WTC11 (cell line): ENCODE data around the gene RPS6KB2. TPM values are rescaled to one million over a fixed set of nuclear protein-coding genes. Genes with fewer than 3 reads are reported as not detected.

Experiments
- ATF1 ChIP-seq: sonication (generic); formaldehyde crosslinking; IDR thresholded peaks from 2 replicates; pipeline ENCODE4 v1.8.1; 2023; ENCODE audit warnings: mild to moderate bottlenecking, moderate library complexity, missing genetic modification reagents
- ATF2 ChIP-seq: sonication (generic); formaldehyde crosslinking; IDR thresholded peaks from 2 replicates; pipeline ENCODE4 v1.8.1; 2022; ENCODE audit warnings: low read depth, missing genetic modification reagents, borderline replicate concordance
- E2F5 ChIP-seq: sonication (generic); formaldehyde crosslinking; IDR thresholded peaks from 2 replicates; pipeline ENCODE4 v1.8.1; 2022; ENCODE audit warnings: mild to moderate bottlenecking, moderate library complexity, missing genetic modification reagents
- EMX1 ChIP-seq: fragments of 250-450 bp; sonication (Bioruptor Pico); IDR thresholded peaks from 2 replicates; pipeline ENCODE4 v1.8.0; 2021; ENCODE audit warnings: mild to moderate bottlenecking
- ESRRA ChIP-seq: sonication (generic); formaldehyde crosslinking; IDR thresholded peaks from 2 replicates; pipeline ENCODE4 v1.8.1; 2022; ENCODE audit warnings: mild to moderate bottlenecking, missing genetic modification reagents, borderline replicate concordance
- FOXK1 ChIP-seq: sonication (generic); formaldehyde crosslinking; IDR thresholded peaks from 2 replicates; pipeline ENCODE4 v1.8.0; 2022; ENCODE audit warnings: mild to moderate bottlenecking, moderate library complexity, missing genetic modification reagents
- FOXP4 ChIP-seq: sonication (generic); formaldehyde crosslinking; IDR thresholded peaks from 2 replicates; pipeline ENCODE4 v1.8.0; 2022; ENCODE audit warnings: mild to moderate bottlenecking, missing genetic modification reagents
- GTF2I ChIP-seq: fragments of 250-450 bp; sonication (Bioruptor Pico); conservative IDR thresholded peaks from 2 replicates; pipeline ENCODE4 v1.4.0; 2021; ENCODE audit warnings: mild to moderate bottlenecking
- IRF1 ChIP-seq: sonication (generic); formaldehyde crosslinking; IDR thresholded peaks from 2 replicates; pipeline ENCODE4 v1.8.0; 2023; ENCODE audit warnings: missing genetic modification reagents
- NR1H2 ChIP-seq: sonication (generic); formaldehyde crosslinking; IDR thresholded peaks from 2 replicates; pipeline ENCODE4 v1.9.0; 2021; ENCODE audit warnings: mild to moderate bottlenecking, moderate library complexity, missing genetic modification reagents
- OVOL2 ChIP-seq: fragments of 250-450 bp; sonication (Bioruptor Pico); IDR thresholded peaks from 2 replicates; pipeline ENCODE4 v1.9.0; 2021; ENCODE audit warnings: mild to moderate bottlenecking, borderline replicate concordance
- RELA ChIP-seq: sonication (generic); formaldehyde crosslinking; IDR thresholded peaks from 2 replicates; pipeline ENCODE4 v1.8.1; 2022; ENCODE audit warnings: missing genetic modification reagents, mild to moderate bottlenecking, borderline replicate concordance
- SP1 ChIP-seq: sonication (generic); formaldehyde crosslinking; conservative IDR thresholded peaks from 2 replicates; pipeline ENCODE4 v1.8.1; 2022; ENCODE audit warnings: missing genetic modification reagents
- TEAD1 ChIP-seq: sonication (generic); formaldehyde crosslinking; IDR thresholded peaks from 2 replicates; pipeline ENCODE4 v1.8.0; 2022; ENCODE audit warnings: mild to moderate bottlenecking, missing genetic modification reagents
- TP53 ChIP-seq: sonication (generic); formaldehyde crosslinking; IDR thresholded peaks from 2 replicates; pipeline ENCODE4 v1.8.1; 2023; ENCODE audit warnings: mild to moderate bottlenecking, missing genetic modification reagents
- USF2 ChIP-seq: sonication (generic); formaldehyde crosslinking; IDR thresholded peaks from 2 replicates; pipeline ENCODE4 v1.8.1; 2023; ENCODE audit warnings: mild to moderate bottlenecking, missing genetic modification reagents, moderate library complexity
- ZBTB21 ChIP-seq: sonication (generic); formaldehyde crosslinking; IDR thresholded peaks from 2 replicates; pipeline ENCODE4 v1.8.1; 2023; ENCODE audit warnings: mild to moderate bottlenecking, missing genetic modification reagents, borderline replicate concordance
- ZNF416 ChIP-seq: fragments of 250-450 bp; sonication (Bioruptor Pico); IDR thresholded peaks from 2 replicates; pipeline ENCODE4 v1.9.0; 2021; ENCODE audit warnings: mild to moderate bottlenecking, inconsistent platforms
- ZNF423 ChIP-seq: fragments of 250-450 bp; sonication (Bioruptor Pico); IDR thresholded peaks from 2 replicates; pipeline ENCODE4 v2.1.2; 2022; ENCODE audit warnings: mild to moderate bottlenecking, moderate library complexity
- ZSCAN18 ChIP-seq: fragments of 250-450 bp; sonication (Bioruptor Pico); IDR thresholded peaks from 2 replicates; pipeline ENCODE4 v2.1.2; 2022; ENCODE audit warnings: mild to moderate bottlenecking, moderate library complexity
- total RNA-seq: library from RNA; stranded (reverse); gene quantifications from 3 replicates; pipeline ENCODE4 v1.2.3, GENCODE V29; 2021
- TF ChIP-seq, protein P1 (sequence below): fragments of 250-450 bp; sonication (Bioruptor Pico); IDR thresholded peaks from 2 replicates; pipeline ENCODE4 v1.9.0; 2021; ENCODE audit warnings: mild to moderate bottlenecking
- TF ChIP-seq, protein P2 (sequence below): sonication (generic); formaldehyde crosslinking; IDR thresholded peaks from 2 replicates; pipeline ENCODE4 v1.8.1; 2023; ENCODE audit warnings: mild to moderate bottlenecking, missing genetic modification reagents
- TF ChIP-seq, protein P3 (sequence below): sonication (generic); formaldehyde crosslinking; IDR thresholded peaks from 2 replicates; pipeline ENCODE4 v1.8.0; 2023; ENCODE audit warnings: missing genetic modification reagents, mild to moderate bottlenecking, borderline replicate concordance

The RPS6KB2 gene
- total RNA-seq, 1 experiment from 2014 or later: 54.7 TPM

DNA sequence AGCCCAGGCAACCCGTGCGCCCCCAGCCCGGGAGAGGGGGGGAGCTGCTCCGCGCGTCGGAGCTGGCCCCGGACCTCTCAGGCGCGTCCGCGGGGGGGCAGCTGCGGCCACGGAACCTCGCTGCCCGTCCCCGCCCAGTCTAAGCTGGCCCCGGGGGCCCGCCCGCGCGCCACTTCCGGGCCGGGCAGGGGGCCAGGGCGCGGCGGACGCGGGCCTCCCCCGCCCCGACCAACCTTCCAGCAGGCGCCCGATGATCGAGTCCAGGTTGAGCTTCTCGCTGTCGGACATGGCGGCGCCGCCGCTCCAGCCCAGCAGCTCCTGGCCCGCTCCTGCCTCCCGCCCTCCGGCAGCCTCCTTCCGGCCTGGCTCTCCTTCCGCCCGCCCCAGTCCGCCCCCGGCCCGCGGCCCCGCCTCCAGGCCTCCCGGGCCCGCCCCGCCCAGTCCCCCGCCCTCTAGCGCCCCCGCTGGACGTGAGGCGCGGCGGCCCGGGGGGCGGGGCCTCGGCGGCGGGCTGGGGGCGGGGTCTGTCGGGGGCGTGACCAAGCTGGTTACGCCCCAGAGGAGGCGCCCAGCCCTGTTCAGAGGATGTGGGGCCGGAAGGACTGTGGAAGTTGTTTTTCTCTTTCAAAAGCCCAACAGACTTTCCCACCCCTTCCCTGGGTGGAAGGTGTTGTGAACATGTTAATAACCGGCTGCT lies 26.7 kb upstream of the RPS6KB2 start, which contains the start of gene PPP1CA (continued):
- TF ChIP-seq NR1H2 (CRISPR knock-in tag) (no peak), E2F5 (CRISPR knock-in tag) (no peak), EMX1 (CRISPR knock-in tag) (no peak), TP53 (no peak), SP1 (CRISPR knock-in tag) (peak; percentile 88), ZBTB21 (CRISPR knock-in tag) (no peak), OVOL2 (CRISPR knock-in tag) (no peak), ESRRA (CRISPR knock-in tag) (no peak), TEAD1 (CRISPR knock-in tag) (no peak), FOXP4 (CRISPR knock-in tag) (no peak), FOXK1 (CRISPR knock-in tag) (no peak), ATF1 (no peak), ZNF423 (CRISPR knock-in tag) (no peak), RELA (CRISPR knock-in tag) (no peak), ZNF416 (CRISPR knock-in tag) (no peak), ZSCAN18 (no peak), USF2 (CRISPR knock-in tag) (no peak), IRF1 (CRISPR knock-in tag) (no peak), ATF2 (CRISPR knock-in tag) (no peak), GTF2I (CRISPR knock-in tag) (no peak)
- TF ChIP-seq, protein P1, sequence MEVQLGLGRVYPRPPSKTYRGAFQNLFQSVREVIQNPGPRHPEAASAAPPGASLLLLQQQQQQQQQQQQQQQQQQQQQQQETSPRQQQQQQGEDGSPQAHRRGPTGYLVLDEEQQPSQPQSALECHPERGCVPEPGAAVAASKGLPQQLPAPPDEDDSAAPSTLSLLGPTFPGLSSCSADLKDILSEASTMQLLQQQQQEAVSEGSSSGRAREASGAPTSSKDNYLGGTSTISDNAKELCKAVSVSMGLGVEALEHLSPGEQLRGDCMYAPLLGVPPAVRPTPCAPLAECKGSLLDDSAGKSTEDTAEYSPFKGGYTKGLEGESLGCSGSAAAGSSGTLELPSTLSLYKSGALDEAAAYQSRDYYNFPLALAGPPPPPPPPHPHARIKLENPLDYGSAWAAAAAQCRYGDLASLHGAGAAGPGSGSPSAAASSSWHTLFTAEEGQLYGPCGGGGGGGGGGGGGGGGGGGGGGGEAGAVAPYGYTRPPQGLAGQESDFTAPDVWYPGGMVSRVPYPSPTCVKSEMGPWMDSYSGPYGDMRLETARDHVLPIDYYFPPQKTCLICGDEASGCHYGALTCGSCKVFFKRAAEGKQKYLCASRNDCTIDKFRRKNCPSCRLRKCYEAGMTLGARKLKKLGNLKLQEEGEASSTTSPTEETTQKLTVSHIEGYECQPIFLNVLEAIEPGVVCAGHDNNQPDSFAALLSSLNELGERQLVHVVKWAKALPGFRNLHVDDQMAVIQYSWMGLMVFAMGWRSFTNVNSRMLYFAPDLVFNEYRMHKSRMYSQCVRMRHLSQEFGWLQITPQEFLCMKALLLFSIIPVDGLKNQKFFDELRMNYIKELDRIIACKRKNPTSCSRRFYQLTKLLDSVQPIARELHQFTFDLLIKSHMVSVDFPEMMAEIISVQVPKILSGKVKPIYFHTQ (CRISPR knock-in tag): no peak
- TF ChIP-seq, protein P2, sequence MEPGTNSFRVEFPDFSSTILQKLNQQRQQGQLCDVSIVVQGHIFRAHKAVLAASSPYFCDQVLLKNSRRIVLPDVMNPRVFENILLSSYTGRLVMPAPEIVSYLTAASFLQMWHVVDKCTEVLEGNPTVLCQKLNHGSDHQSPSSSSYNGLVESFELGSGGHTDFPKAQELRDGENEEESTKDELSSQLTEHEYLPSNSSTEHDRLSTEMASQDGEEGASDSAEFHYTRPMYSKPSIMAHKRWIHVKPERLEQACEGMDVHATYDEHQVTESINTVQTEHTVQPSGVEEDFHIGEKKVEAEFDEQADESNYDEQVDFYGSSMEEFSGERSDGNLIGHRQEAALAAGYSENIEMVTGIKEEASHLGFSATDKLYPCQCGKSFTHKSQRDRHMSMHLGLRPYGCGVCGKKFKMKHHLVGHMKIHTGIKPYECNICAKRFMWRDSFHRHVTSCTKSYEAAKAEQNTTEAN (CRISPR knock-in tag): no peak
- TF ChIP-seq, protein P3, sequence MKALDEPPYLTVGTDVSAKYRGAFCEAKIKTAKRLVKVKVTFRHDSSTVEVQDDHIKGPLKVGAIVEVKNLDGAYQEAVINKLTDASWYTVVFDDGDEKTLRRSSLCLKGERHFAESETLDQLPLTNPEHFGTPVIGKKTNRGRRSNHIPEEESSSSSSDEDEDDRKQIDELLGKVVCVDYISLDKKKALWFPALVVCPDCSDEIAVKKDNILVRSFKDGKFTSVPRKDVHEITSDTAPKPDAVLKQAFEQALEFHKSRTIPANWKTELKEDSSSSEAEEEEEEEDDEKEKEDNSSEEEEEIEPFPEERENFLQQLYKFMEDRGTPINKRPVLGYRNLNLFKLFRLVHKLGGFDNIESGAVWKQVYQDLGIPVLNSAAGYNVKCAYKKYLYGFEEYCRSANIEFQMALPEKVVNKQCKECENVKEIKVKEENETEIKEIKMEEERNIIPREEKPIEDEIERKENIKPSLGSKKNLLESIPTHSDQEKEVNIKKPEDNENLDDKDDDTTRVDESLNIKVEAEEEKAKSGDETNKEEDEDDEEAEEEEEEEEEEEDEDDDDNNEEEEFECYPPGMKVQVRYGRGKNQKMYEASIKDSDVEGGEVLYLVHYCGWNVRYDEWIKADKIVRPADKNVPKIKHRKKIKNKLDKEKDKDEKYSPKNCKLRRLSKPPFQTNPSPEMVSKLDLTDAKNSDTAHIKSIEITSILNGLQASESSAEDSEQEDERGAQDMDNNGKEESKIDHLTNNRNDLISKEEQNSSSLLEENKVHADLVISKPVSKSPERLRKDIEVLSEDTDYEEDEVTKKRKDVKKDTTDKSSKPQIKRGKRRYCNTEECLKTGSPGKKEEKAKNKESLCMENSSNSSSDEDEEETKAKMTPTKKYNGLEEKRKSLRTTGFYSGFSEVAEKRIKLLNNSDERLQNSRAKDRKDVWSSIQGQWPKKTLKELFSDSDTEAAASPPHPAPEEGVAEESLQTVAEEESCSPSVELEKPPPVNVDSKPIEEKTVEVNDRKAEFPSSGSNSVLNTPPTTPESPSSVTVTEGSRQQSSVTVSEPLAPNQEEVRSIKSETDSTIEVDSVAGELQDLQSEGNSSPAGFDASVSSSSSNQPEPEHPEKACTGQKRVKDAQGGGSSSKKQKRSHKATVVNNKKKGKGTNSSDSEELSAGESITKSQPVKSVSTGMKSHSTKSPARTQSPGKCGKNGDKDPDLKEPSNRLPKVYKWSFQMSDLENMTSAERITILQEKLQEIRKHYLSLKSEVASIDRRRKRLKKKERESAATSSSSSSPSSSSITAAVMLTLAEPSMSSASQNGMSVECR (CRISPR knock-in tag): peak; percentile 14; the same call in 1 of the 2 replicates
